Suppressor macrophage treated with lipopolysaccharide for 4 hours (primary cell): ENCODE results near the gene THOP1.
"Not testable (repeated sequence)": the region's sequence is repeated elsewhere in the genome, so short reads cannot be mapped to it uniquely, and the experiment has no call there.

ENCODE experiments used
- DNase-seq: peaks from one replicate; pipeline ENCODE4 v3.0.0-alpha.2; 2020

Gene THOP1

GRCh38 chr19:2817237-2817829 lies 32.0 kb downstream of the THOP1 start:
- DNase-seq: not testable (repeated sequence)

- DNase-seq: peak; percentile 99
Measured at GRCh38 chr19:2819540-2820111, 34.3 kb downstream of the THOP1 start, which contains the start of gene ZNF554. Gene ZNF554, plus strand, starts transcription at chr19:2819868. Its CDS starts 204 bp downstream, at chr19:2820072.

- DNase-seq: peak; percentile 12
Measured at GRCh38 chr19:2820112-2820702, 34.9 kb downstream of the THOP1 start.

- DNase-seq: no peak
Measured at GRCh38 chr19:2822846-2823245, 37.5 kb downstream of the THOP1 start.

GRCh38 chr19:2823646-2824045 lies 38.3 kb downstream of the THOP1 start:
- no peak for DNase-seq

GRCh38 chr19:2824129-2824528 lies 38.8 kb downstream of the THOP1 start:
- DNase-seq: no peak

GRCh38 chr19:2827022-2827421 lies 41.7 kb downstream of the THOP1 start:
- DNase-seq: no peak

GRCh38 chr19:2827840-2828489 lies 42.7 kb downstream of the THOP1 start:
- no peak for DNase-seq

- no peak for DNase-seq
Measured at GRCh38 chr19:2834294-2834871, 49.1 kb downstream of the THOP1 start.

- DNase-seq: no peak
Measured at GRCh38 chr19:2837430-2837829, 52.1 kb downstream of the THOP1 start.

- peak; percentile 99 for DNase-seq
Measured at GRCh38 chr19:2840794-2841791, 55.8 kb downstream of the THOP1 start, which contains the start of gene ZNF555. Gene ZNF555, plus strand, starts transcription at chr19:2841475. Its CDS starts 98 bp downstream, at chr19:2841573.

GRCh38 chr19:2841855-2842574 lies 56.7 kb downstream of the THOP1 start:
- no peak for DNase-seq

- DNase-seq: no peak
Measured at GRCh38 chr19:2845107-2845506, 59.8 kb downstream of the THOP1 start.

- no peak for DNase-seq
Measured at GRCh38 chr19:2846180-2846894, 61.0 kb downstream of the THOP1 start.

- no peak for DNase-seq
Measured at GRCh38 chr19:2847507-2847906, 62.2 kb downstream of the THOP1 start.

- DNase-seq: no peak
Measured at GRCh38 chr19:2848616-2849015, 63.3 kb downstream of the THOP1 start.

GRCh38 chr19:2850256-2850925 lies 65.1 kb downstream of the THOP1 start:
- no peak for DNase-seq

- DNase-seq: no peak
Measured at GRCh38 chr19:2852598-2852997, 67.3 kb downstream of the THOP1 start.

- no peak for DNase-seq
Measured at GRCh38 chr19:2853015-2853606, 67.8 kb downstream of the THOP1 start.

- DNase-seq: no peak
Measured at GRCh38 chr19:2854849-2855248, 69.5 kb downstream of the THOP1 start.
